HepG2 (cell line): ENCODE results near the gene DOHH. TPM values are rescaled to one million over a fixed set of nuclear protein-coding genes. Genes with fewer than 3 reads are reported as not detected.

ENCODE experiments used
- ATAC-seq: fragments of 200-7000 bp; cut with Tn5 transposase; 3 replicates; pipeline ENCODE4 v1.9.1; 2020; ENCODE audit warnings: mild to moderate bottlenecking, moderate library complexity
- Bru-seq: library from RNA; stranded (reverse); fragments of 400-500 nt; gene quantifications from one replicate; lab custom pipeline; 2021; lab: Mats Ljungman, UMichigan
- BruChase-seq, 2 experiments: library from RNA; stranded (reverse); fragments of 400-500 nt; gene quantifications; one replicate each; lab custom pipeline; 2021; lab: Mats Ljungman, UMichigan
- BruUV-seq: library from RNA; stranded (reverse); fragments of 400-500 nt; replicated peaks from 2 replicates; lab custom pipeline; 2021; lab: Mats Ljungman, UMichigan
- CTCF ChIA-PET: fragments of 300-600 bp; formaldehyde crosslinking; extraction: SDS; loops from one replicate; lab custom pipeline; 2021; ENCODE audit warnings: low total read pairs, inconsistent platforms, low intra/inter-chr PET ratio; lab: Yijun Ruan, JAX
- POLR2A ChIA-PET: fragments of 350-600 bp; sonication (Branson Sonifier 250); formaldehyde crosslinking; loops from one replicate; lab custom pipeline; 2020; ENCODE audit warnings: antibody characterized with exemption, inconsistent platforms; lab: Yijun Ruan, JAX
- DNase-seq: peaks from one replicate; pipeline ENCODE4 v3.0.0-alpha.2; 2015; ENCODE audit warnings: low spot score
- FAIRE-seq: peaks from 3 replicates; lab custom pipeline; 2011; peaks lifted over from hg19 to GRCh38; lab: Jason Lieb, UNC
- H2AFZ ChIP-seq: one replicate; pipeline ENCODE4 v1.6.1; 2011; ENCODE audit warnings: low read length, inconsistent platforms
- H3K27ac ChIP-seq: fragments of 300-600 bp; 3 replicates; pipeline ENCODE4 v1.8.0; 2011; ENCODE audit warnings: mixed run types, mild to moderate bottlenecking, mixed read lengths, low read length, inconsistent platforms; ENCODE audit not compliant: insufficient read depth; ENCODE audit errors: extremely low read length
- H3K27me3 ChIP-seq, 2 experiments: fragments of 200-600 bp in 1 of 2; 2 replicates in 1 of 2; 3 replicates in 1 of 2; pipeline versions ENCODE4 v1.6.0 to v1.8.0; 2011; ENCODE audit warnings: low read length in 2 of 2, mild to moderate bottlenecking in 2 of 2, moderate library complexity in 2 of 2, inconsistent platforms in 1 of 2; ENCODE audit not compliant: insufficient read depth in 2 of 2, control insufficient read depth in 1 of 2
- H3K36me3 ChIP-seq, 2 experiments: fragments of 200-600 bp in 1 of 2; replicated peaks in 1 of 2; 2 replicates in 1 of 2; 3 replicates in 1 of 2; pipeline versions ENCODE4 v1.5.1 to v1.8.0; 2011; ENCODE audit warnings: low read length in 2 of 2, inconsistent platforms in 1 of 2; ENCODE audit not compliant: insufficient read depth in 2 of 2, control insufficient read depth in 1 of 2
- H3K4me1 ChIP-seq: 2 replicates; pipeline ENCODE4 v1.5.1; 2012; ENCODE audit warnings: low read length, inconsistent platforms; ENCODE audit not compliant: insufficient read depth
- H3K4me2 ChIP-seq: 2 replicates; pipeline ENCODE4 v1.6.0; 2011; ENCODE audit warnings: low read depth, low read length, inconsistent platforms
- H3K4me3 ChIP-seq, 3 experiments: fragments of 200-600 bp in 1 of 3; sonication (generic), shearing (Covaris generic) in 1 of 3; replicated peaks in 1 of 3; 2 replicates each; pipeline ENCODE4 v1.5.1; 2011 to 2016; ENCODE audit warnings: low read length in 3 of 3, inconsistent platforms in 2 of 3, low read depth in 2 of 3, mild to moderate bottlenecking in 2 of 3, control low read depth in 1 of 3, mixed read lengths in 1 of 3; ENCODE audit not compliant: insufficient read depth in 1 of 3
- H3K79me2 ChIP-seq: one replicate; pipeline ENCODE4 v1.6.1; 2011; ENCODE audit warnings: low read length, inconsistent platforms; ENCODE audit not compliant: insufficient read depth
- H3K9ac ChIP-seq: 2 replicates; pipeline ENCODE4 v1.6.0; 2011; ENCODE audit warnings: mild to moderate bottlenecking, low read depth, low read length, inconsistent platforms; ENCODE audit not compliant: insufficient read depth
- H3K9me3 ChIP-seq: 2 replicates; pipeline ENCODE4 v1.5.1; 2012; ENCODE audit warnings: mild to moderate bottlenecking, low read length
- H4K20me1 ChIP-seq: 2 replicates; pipeline ENCODE4 v1.6.0; 2011; ENCODE audit warnings: inconsistent platforms, mild to moderate bottlenecking, low read length, moderate library complexity; ENCODE audit not compliant: insufficient read depth
- AGO1 ChIP-seq: fragments of 200-400 bp; formaldehyde crosslinking; IDR thresholded peaks from 2 replicates; pipeline ENCODE4 v1.6.1; 2017; ENCODE audit warnings: mild to moderate bottlenecking, low read depth, low read length, moderate library complexity; ENCODE audit not compliant: poor library complexity, severe bottlenecking
- AGO2 ChIP-seq: fragments of 200-400 bp; formaldehyde crosslinking; optimal IDR thresholded peaks from 2 replicates; pipeline ENCODE3; 2017; ENCODE audit warnings: mild to moderate bottlenecking, low read depth, low read length, moderate library complexity
- ATF7-NPFF ChIP-seq: sonication (generic); formaldehyde crosslinking; IDR thresholded peaks from 2 replicates; pipeline ENCODE4 v1.8.1; 2023; ENCODE audit warnings: mild to moderate bottlenecking, low read depth, missing genetic modification reagents, moderate library complexity
- GATAD1 ChIP-seq: IDR thresholded peaks from 2 replicates; pipeline ENCODE4 v1.6.1; 2016; ENCODE audit warnings: missing genetic modification reagents, missing compliant biosample characterization
- KLF12 ChIP-seq: sonication (generic); formaldehyde crosslinking; IDR thresholded peaks from 2 replicates; pipeline ENCODE4 v1.4.0; 2020; ENCODE audit warnings: missing genetic modification reagents, borderline replicate concordance
- MAFK ChIP-seq, 2 experiments: IDR thresholded peaks in 1 of 2; conservative IDR thresholded peaks in 1 of 2; 2 replicates each; pipeline ENCODE4 v1.6.1; 2011; ENCODE audit warnings: improper control_type of control experiment in 2 of 2, low read length in 2 of 2
- MED8 ChIP-seq: sonication (generic); formaldehyde crosslinking; IDR thresholded peaks from 2 replicates; pipeline ENCODE4 v1.8.1; 2023; ENCODE audit warnings: mild to moderate bottlenecking, missing genetic modification reagents; ENCODE audit not compliant: insufficient replicate concordance
- NR3C1 ChIP-seq: sonication (generic); formaldehyde crosslinking; IDR thresholded peaks from 2 replicates; pipeline ENCODE4 v1.4.0; 2020; ENCODE audit warnings: missing genetic modification reagents
- SIX1 ChIP-seq: sonication (generic); formaldehyde crosslinking; IDR thresholded peaks from 2 replicates; pipeline ENCODE4 v1.4.0; 2020; ENCODE audit warnings: missing genetic modification reagents, borderline replicate concordance
- ZNF343 ChIP-seq: sonication (generic); formaldehyde crosslinking; IDR thresholded peaks from 2 replicates; pipeline ENCODE4 v1.4.0; 2020; ENCODE audit warnings: mild to moderate bottlenecking, missing genetic modification reagents
- ZNF44 ChIP-seq: sonication (generic); formaldehyde crosslinking; IDR thresholded peaks from 2 replicates; pipeline ENCODE4 v1.5.1; 2020; ENCODE audit warnings: mild to moderate bottlenecking, missing genetic modification reagents
- ZNF7 ChIP-seq: IDR thresholded peaks from 2 replicates; pipeline ENCODE4 v1.6.1; 2016; ENCODE audit warnings: missing biosample characterization, missing genetic modification reagents
- WGBS: methylation state at CpG from one replicate; pipeline ENCODE4 v1.1.6; 2017; ENCODE audit warnings: low lambda C conversion rate; 5-methylcytosine and 5-hydroxymethylcytosine counted together
- in situ Hi-C: cut with HindIII; loops from 2 replicates; pipeline ENCODE4 v1.10.0; 2017; ENCODE audit warnings: low pct_unique_long_range_greater_than_20kb; ENCODE audit not compliant: extremely low pct_ligation_motif_present
- intact Hi-C: fragments of 100-400 bp; cut with micrococcal nuclease; formaldehyde crosslinking; loops from one replicate; pipeline ENCODE4 v1.10.0; 2022; ENCODE audit not compliant: unreplicated experiment
- long read RNA-seq, 2 experiments: library from RNA in 1 of 2; library from polyadenylated mRNA in 1 of 2; stranded (forward) in 1 of 2; unstranded in 1 of 2; transcript quantifications; one replicate each; pipeline ENCODE4 v2.0.0, GENCODE V29; 2019 to 2022
- polyA minus RNA-seq, 3 experiments: library from RNA; depleted of rRNA, polyadenylated mRNA; stranded (reverse); fragments of >200 nt; gene quantifications; 2 replicates each; pipeline ENCODE4 v1.2.3, GENCODE V29; 2011; ENCODE audit warnings: low replicate concordance in 1 of 3
- polyA plus RNA-seq, 8 experiments: library from polyadenylated mRNA; depleted of rRNA in 3 of 8; stranded (reverse) in 7 of 8; unstranded in 1 of 8; fragments of >200 nt; fragmentation: Illumina TruSeq in 4 of 8; extraction: Trizol in 4 of 8; gene quantifications; 2 replicates each; pipeline versions ENCODE4 v1.2.1 to v1.2.3, GENCODE V29; 2011 to 2016; ENCODE audit warnings: low read depth in 4 of 8, missing spikeins in 1 of 8, mixed read lengths in 1 of 8; ENCODE audit not compliant: insufficient read depth in 1 of 8
- total RNA-seq, 5 experiments: library from RNA; depleted of rRNA; stranded (reverse); fragments of >200 nt; fragmentation: Illumina TruSeq; extraction: Trizol; gene quantifications; 2 replicates each; pipeline ENCODE4 v1.2.3, GENCODE V29; 2016; ENCODE audit warnings: low read depth in 1 of 5
- TF ChIP-seq, protein P1 (sequence below): sonication (generic); formaldehyde crosslinking; conservative IDR thresholded peaks from 2 replicates; pipeline ENCODE4 v1.8.0; 2022; ENCODE audit warnings: mild to moderate bottlenecking, moderate library complexity, missing genetic modification reagents
- TF ChIP-seq, protein P2 (sequence below): sonication (generic); formaldehyde crosslinking; IDR thresholded peaks from 2 replicates; pipeline ENCODE4 v1.8.1; 2023; ENCODE audit warnings: mild to moderate bottlenecking, missing genetic modification reagents, borderline replicate concordance

DOHH gene, protein sequence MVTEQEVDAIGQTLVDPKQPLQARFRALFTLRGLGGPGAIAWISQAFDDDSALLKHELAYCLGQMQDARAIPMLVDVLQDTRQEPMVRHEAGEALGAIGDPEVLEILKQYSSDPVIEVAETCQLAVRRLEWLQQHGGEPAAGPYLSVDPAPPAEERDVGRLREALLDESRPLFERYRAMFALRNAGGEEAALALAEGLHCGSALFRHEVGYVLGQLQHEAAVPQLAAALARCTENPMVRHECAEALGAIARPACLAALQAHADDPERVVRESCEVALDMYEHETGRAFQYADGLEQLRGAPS
- total RNA-seq (2016; rRNA removed; fragmentation: Illumina TruSeq; extraction: Trizol) (10.3 and 13.7 TPM in 2 replicates), polyA plus RNA-seq (2011; rRNA removed) (3.5 and 4.8 TPM in 2 replicates), polyA minus RNA-seq (2011; rRNA and poly(A)+ RNA removed; ENCODE audit: low replicate concordance) (5.5 and 8.1 TPM in 2 replicates), Bru-seq, nascent RNA (percentile 56 among the genes with signal in this experiment), BruChase-seq, experiment 1, labeled RNA remaining after a 6-hour chase (percentile 69 among the genes with signal in this experiment), BruChase-seq, experiment 2, labeled RNA remaining after a 2-hour chase (percentile 60 among the genes with signal in this experiment)
- total RNA-seq (2016; cell fraction: cytosol; rRNA removed; fragmentation: Illumina TruSeq; extraction: Trizol; ENCODE audit: low read depth): 2.2 TPM in 2 replicates
- 10.1 and 13.2 TPM in 2 replicates for total RNA-seq (2016; cell fraction: insoluble cytoplasmic fraction; rRNA removed; fragmentation: Illumina TruSeq; extraction: Trizol)
- total RNA-seq (2016; cell fraction: membrane; rRNA removed; fragmentation: Illumina TruSeq; extraction: Trizol): 5.2 and 7.2 TPM in 2 replicates
- 5.0 and 6.8 TPM in 2 replicates for total RNA-seq (2016; cell fraction: nucleus; rRNA removed; fragmentation: Illumina TruSeq; extraction: Trizol)
- polyA plus RNA-seq (2011; cell fraction: cytosol; rRNA removed): 4.6 and 9.1 TPM in 2 replicates
- polyA plus RNA-seq (2011; cell fraction: nucleus; rRNA removed): 7.4 and 8.4 TPM in 2 replicates
- 4.7 and 7.0 TPM in 2 replicates for polyA plus RNA-seq (2012)
- 1.5 and 2.2 TPM in 2 replicates for polyA plus RNA-seq (2016; cell fraction: cytosol; fragmentation: Illumina TruSeq; extraction: Trizol; ENCODE audit: low read depth)
- polyA plus RNA-seq (2016; cell fraction: insoluble cytoplasmic fraction; fragmentation: Illumina TruSeq; extraction: Trizol; ENCODE audit: low read depth): 12.2 and 13.2 TPM in 2 replicates
- 3.7 and 4.3 TPM in 2 replicates for polyA plus RNA-seq (2016; cell fraction: membrane; fragmentation: Illumina TruSeq; extraction: Trizol; ENCODE audit: low read depth)
- polyA plus RNA-seq (2016; cell fraction: nucleus; fragmentation: Illumina TruSeq; extraction: Trizol; ENCODE audit: insufficient read depth, low read depth): 10.0 and 11.0 TPM in 2 replicates
- polyA minus RNA-seq (2011; cell fraction: cytosol; rRNA and poly(A)+ RNA removed): 4.5 and 6.8 TPM in 2 replicates
- polyA minus RNA-seq (2011; cell fraction: nucleus; rRNA and poly(A)+ RNA removed): 3.5 and 5.0 TPM in 2 replicates
- long read RNA-seq, experiment 1, transcript DOHH-201 (5 exons, 2,031 nt): major isoform, 26 of 28 reads
- long read RNA-seq, experiment 1, partial matches to known transcripts: 0 of 28 reads
- long read RNA-seq, experiment 1, other reads (novel, unspliced or antisense): 2 of 28 reads
- long read RNA-seq, experiment 2, transcript DOHH-201 (5 exons, 2,031 nt): major isoform, 34 of 52 reads
- long read RNA-seq, experiment 2, partial matches to known transcripts: 8 of 52 reads
- long read RNA-seq, experiment 2, other reads (novel, unspliced or antisense): 10 of 52 reads

DNA sequence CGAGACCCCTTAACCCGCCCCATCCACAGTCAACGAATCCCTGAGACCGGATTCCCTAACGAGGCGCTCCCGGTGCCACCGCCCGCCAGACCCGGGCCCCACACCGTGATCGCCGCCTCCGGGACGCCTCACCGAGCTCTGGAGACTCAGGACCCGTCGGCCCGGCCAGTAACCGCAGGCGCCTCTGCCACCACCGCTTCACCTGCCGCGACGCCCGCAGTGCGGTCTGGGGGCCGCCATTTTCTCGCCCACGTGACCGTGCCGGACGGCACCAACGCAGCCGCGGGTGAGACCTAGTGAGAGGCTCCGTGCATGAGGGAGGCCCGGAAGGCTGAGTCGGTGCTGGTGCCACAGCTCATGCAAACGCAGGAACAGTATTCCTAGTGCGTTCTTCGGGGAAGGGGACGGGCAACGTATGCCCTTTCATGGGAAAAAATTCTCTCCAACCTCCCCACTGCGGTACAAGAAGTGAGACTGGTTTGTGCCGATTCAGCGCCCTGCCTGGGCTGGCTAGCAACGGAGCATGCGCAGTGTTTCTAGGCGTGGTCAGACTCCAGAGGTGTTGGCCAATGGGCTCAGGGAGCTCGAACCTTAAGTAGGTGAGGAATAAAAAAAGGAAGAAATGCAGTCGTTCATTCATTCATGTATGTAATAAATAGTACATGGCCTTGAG, at the start of gene DOHH:
TSS of gene DOHH (minus strand) at position 246 of the 673 bp plus-strand sequence. CDS start 3,860 bp downstream, outside the sequence.
- peak within 1 kb of the TSS; percentile 91 for H3K4me2 ChIP-seq
- H3K27ac ChIP-seq: peak within 1 kb of the TSS; percentile 97
- H3K4me3 ChIP-seq: peak within 1 kb of the TSS; percentile 82 to 97 (median 89)
- no peaks in the 10 kb centered on the region for H3K9me3 ChIP-seq
- H3K4me1 ChIP-seq: peaks cover 69% of the 10 kb centered on the region
- DNase-seq (peak; percentile 94), ATAC-seq (peak; percentile 88), FAIRE-seq (peak; percentile 99)
- ChIA-PET POLR2A (interaction anchor here (0.6 to 2.2 kb wide), 7 partner anchors 16 to 465 kb away, joined by 3 to 24 read pairs (median 4); partner anchors contain the start of genes MFSD12 and SMIM24), CTCF (no interaction called here)
- peaks cover 27% of the 10 kb centered on the region for H3K79me2 ChIP-seq
- H3K36me3 ChIP-seq: peaks cover 5 to 19% of the 10 kb centered on the region in 2 experiments; a peak in 3 of 5 replicates
- H3K9ac ChIP-seq: peak within 1 kb of the TSS; percentile 98
- H4K20me1 ChIP-seq: no peaks in the 10 kb centered on the region
- H3K27me3 ChIP-seq: no peaks in the 10 kb centered on the region; a peak in 2 of 5 replicates
- in situ Hi-C loops: no loop called here
- intact Hi-C loops: no loop called here
- 0% methylated on average over 10 of the region's 52 CpGs for WGBS
- H2AFZ ChIP-seq: peak within 1 kb of the TSS; percentile 85
- TSS peak; percentile 41 for BruUV-seq
- TF ChIP-seq KLF12 (0 out of 2 replicates have a peak, but pooled peaks have one; percentile 32), MAFK (conservative IDR thresholded peaks at IDR 0.05 in 1 of 2, IDR thresholded peaks at IDR 0.05 in 1 of 2; ENCODE audit: low read length in 2 of 2) (peak; percentile 65 to 93), MED8 (peak; percentile 94), SIX1 (no peak), AGO2 (peak; percentile 61), ATF7-NPFF (CRISPR knock-in tag) (peak; percentile 78; the same call in 1 of the 2 replicates), ZNF343 (CRISPR knock-in tag) (peak; percentile 79), NR3C1 (CRISPR knock-in tag) (no peak), GATAD1 (CRISPR knock-in tag) (peak; percentile 99), ZNF44 (CRISPR knock-in tag) (peak; percentile 85; the same call in 1 of the 2 replicates), ZNF7 (CRISPR knock-in tag) (no peak), AGO1 (peak; percentile 46)
- TF ChIP-seq, protein P1, sequence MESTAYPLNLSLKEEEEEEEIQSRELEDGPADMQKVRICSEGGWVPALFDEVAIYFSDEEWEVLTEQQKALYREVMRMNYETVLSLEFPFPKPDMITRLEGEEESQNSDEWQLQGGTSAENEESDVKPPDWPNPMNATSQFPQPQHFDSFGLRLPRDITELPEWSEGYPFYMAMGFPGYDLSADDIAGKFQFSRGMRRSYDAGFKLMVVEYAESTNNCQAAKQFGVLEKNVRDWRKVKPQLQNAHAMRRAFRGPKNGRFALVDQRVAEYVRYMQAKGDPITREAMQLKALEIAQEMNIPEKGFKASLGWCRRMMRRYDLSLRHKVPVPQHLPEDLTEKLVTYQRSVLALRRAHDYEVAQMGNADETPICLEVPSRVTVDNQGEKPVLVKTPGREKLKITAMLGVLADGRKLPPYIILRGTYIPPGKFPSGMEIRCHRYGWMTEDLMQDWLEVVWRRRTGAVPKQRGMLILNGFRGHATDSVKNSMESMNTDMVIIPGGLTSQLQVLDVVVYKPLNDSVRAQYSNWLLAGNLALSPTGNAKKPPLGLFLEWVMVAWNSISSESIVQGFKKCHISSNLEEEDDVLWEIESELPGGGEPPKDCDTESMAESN (CRISPR knock-in tag): peak; percentile 84
- TF ChIP-seq, protein P2, sequence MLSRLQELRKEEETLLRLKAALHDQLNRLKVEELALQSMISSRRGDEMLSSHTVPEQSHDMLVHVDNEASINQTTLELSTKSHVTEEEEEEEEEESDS (CRISPR knock-in tag): no peak
